ENCODE measurements around the gene EVL.
"Not testable (repeated sequence)": the region's sequence is repeated elsewhere in the genome, so short reads cannot be mapped to it uniquely, and the experiment has no call there.

EVL gene

GRCh38 chr14:100165831-100166440 lies 100.7 kb downstream of the EVL start:
- no peak for DNase-seq (ENCODE audit: low read depth in 2 of 2)

- DNase-seq (ENCODE audit: low read depth in 2 of 2): no peak
Observed at GRCh38 chr14:100168506-100168905, 103.3 kb downstream of the EVL start.

GRCh38 chr14:100170880-100171279 lies 105.7 kb downstream of the EVL start:
- DNase-seq (ENCODE audit: low read depth in 2 of 2): no peak

- DNase-seq (ENCODE audit: low read depth in 2 of 2): no peak
Observed at GRCh38 chr14:100172811-100173210, 107.6 kb downstream of the EVL start.

GRCh38 chr14:100173353-100173752 lies 108.1 kb downstream of the EVL start:
- no peak for DNase-seq (ENCODE audit: low read depth in 2 of 2)

GRCh38 chr14:100176811-100177327 lies 111.6 kb downstream of the EVL start:
- no peak for DNase-seq (ENCODE audit: low read depth in 2 of 2)

GRCh38 chr14:100178691-100179090 lies 113.5 kb downstream of the EVL start:
- DNase-seq (ENCODE audit: low read depth in 2 of 2): no peak

- DNase-seq (ENCODE audit: low read depth in 2 of 2): not testable (repeated sequence)
Observed at GRCh38 chr14:100180671-100181070, 115.4 kb downstream of the EVL start.

GRCh38 chr14:100181876-100182551 lies 116.8 kb downstream of the EVL start:
- DNase-seq (ENCODE audit: low read depth in 2 of 2): not testable (repeated sequence)

- DNase-seq (ENCODE audit: low read depth in 2 of 2): no peak
Observed at GRCh38 chr14:100187247-100187833, 122.1 kb downstream of the EVL start.

- DNase-seq (ENCODE audit: low read depth in 2 of 2): no peak
Observed at GRCh38 chr14:100188392-100189030, 123.3 kb downstream of the EVL start.

GRCh38 chr14:100190126-100190525 lies 124.9 kb downstream of the EVL start:
- no peak for DNase-seq (ENCODE audit: low read depth in 2 of 2)

- no peak for DNase-seq (ENCODE audit: low read depth in 2 of 2)
Observed at GRCh38 chr14:100191584-100192249, 126.5 kb downstream of the EVL start.

GRCh38 chr14:100192250-100192671 lies 127.0 kb downstream of the EVL start:
- DNase-seq (ENCODE audit: low read depth in 2 of 2): no peak

- peak; percentile 98 to 100 for DNase-seq (ENCODE audit: low read depth in 2 of 2)
Observed at GRCh38 chr14:100192672-100193416, 127.6 kb downstream of the EVL start.
